HepG2 (cell line): Measurements from ENCODE around the gene EPHB4. TPM values are rescaled to one million over a fixed set of nuclear protein-coding genes. Genes with fewer than 3 reads are reported as not detected.

ENCODE experiments used
- CCAR2 ChIP-seq: fragments of 200-400 bp; formaldehyde crosslinking; optimal IDR thresholded peaks from 2 replicates; pipeline ENCODE3; 2018; ENCODE audit warnings: low read depth, mild to moderate bottlenecking, low read length, moderate library complexity
- DR1 ChIP-seq: sonication (generic); formaldehyde crosslinking; IDR thresholded peaks from 2 replicates; pipeline ENCODE4 v1.8.0; 2021; ENCODE audit warnings: mild to moderate bottlenecking, missing genetic modification reagents, inconsistent platforms
- FOXP4 ChIP-seq: sonication (generic); formaldehyde crosslinking; IDR thresholded peaks from 2 replicates; pipeline ENCODE4 v1.4.0; 2020; ENCODE audit warnings: missing genetic modification reagents
- GLMP ChIP-seq: sonication (generic); formaldehyde crosslinking; IDR thresholded peaks from 2 replicates; pipeline ENCODE4 v1.9.0; 2021; ENCODE audit warnings: missing genetic modification reagents, mild to moderate bottlenecking, borderline replicate concordance
- MXD3 ChIP-seq: IDR thresholded peaks from 2 replicates; pipeline ENCODE4 v1.6.1; 2016; ENCODE audit warnings: mild to moderate bottlenecking, missing biosample characterization, missing genetic modification reagents
- PCBP2 ChIP-seq: fragments of 200-400 bp; formaldehyde crosslinking; optimal IDR thresholded peaks from 2 replicates; pipeline ENCODE3; 2018; ENCODE audit warnings: low read length, low read depth; ENCODE audit not compliant: poor library complexity, severe bottlenecking
- PLSCR1 ChIP-seq: sonication (generic); formaldehyde crosslinking; IDR thresholded peaks from 2 replicates; pipeline ENCODE4 v1.5.0; 2020; ENCODE audit warnings: missing genetic modification reagents, mild to moderate bottlenecking, borderline replicate concordance
- POLR2G ChIP-seq: fragments of 200-400 bp; formaldehyde crosslinking; IDR thresholded peaks from 2 replicates; pipeline ENCODE4 v1.6.1; 2018; ENCODE audit warnings: mild to moderate bottlenecking, low read depth, low read length, moderate library complexity
- SAP130 ChIP-seq: IDR thresholded peaks from 2 replicates; pipeline ENCODE4 v1.6.1; 2016; ENCODE audit warnings: low read depth
- SOX5 ChIP-seq: IDR thresholded peaks from 2 replicates; pipeline ENCODE4 v1.6.1; 2016; ENCODE audit warnings: borderline replicate concordance
- TEAD3 ChIP-seq: optimal IDR thresholded peaks from 2 replicates; pipeline ENCODE3; 2016; ENCODE audit warnings: borderline replicate concordance
- ZBTB14 ChIP-seq: sonication (generic); formaldehyde crosslinking; IDR thresholded peaks from 2 replicates; pipeline ENCODE4 v1.4.0; 2020; ENCODE audit warnings: missing genetic modification reagents
- ZBTB7B ChIP-seq: sonication (generic); formaldehyde crosslinking; IDR thresholded peaks from 2 replicates; pipeline ENCODE4 v1.4.0; 2020; ENCODE audit warnings: missing genetic modification reagents
- ZFP41 ChIP-seq: sonication (generic); formaldehyde crosslinking; IDR thresholded peaks from 2 replicates; pipeline ENCODE4 v1.4.0; 2020; ENCODE audit warnings: mild to moderate bottlenecking, missing genetic modification reagents, borderline replicate concordance
- ZFP90 ChIP-seq: sonication (generic); formaldehyde crosslinking; IDR thresholded peaks from 2 replicates; pipeline ENCODE4 v1.8.0; 2022; ENCODE audit warnings: missing genetic modification reagents, mild to moderate bottlenecking, inconsistent platforms, borderline replicate concordance
- ZNF136 ChIP-seq: sonication (generic); formaldehyde crosslinking; IDR thresholded peaks from 2 replicates; pipeline ENCODE4 v1.8.1; 2022; ENCODE audit warnings: low read depth, mild to moderate bottlenecking, moderate library complexity, missing genetic modification reagents
- ZNF605 ChIP-seq: sonication (generic); formaldehyde crosslinking; IDR thresholded peaks from 2 replicates; pipeline ENCODE4 v1.8.0; 2022; ENCODE audit warnings: mild to moderate bottlenecking, missing genetic modification reagents
- ZSCAN29 ChIP-seq: sonication (generic); formaldehyde crosslinking; conservative IDR thresholded peaks from 2 replicates; pipeline ENCODE4 v1.4.0; 2020; ENCODE audit warnings: mild to moderate bottlenecking, missing genetic modification reagents
- polyA plus RNA-seq, 8 experiments: library from polyadenylated mRNA; depleted of rRNA in 3 of 8; stranded (reverse) in 7 of 8; unstranded in 1 of 8; fragments of >200 nt; fragmentation: Illumina TruSeq in 4 of 8; extraction: Trizol in 4 of 8; gene quantifications; 2 replicates each; pipeline versions ENCODE4 v1.2.1 to v1.2.3, GENCODE V29; 2011 to 2016; ENCODE audit warnings: low read depth in 4 of 8, missing spikeins in 1 of 8, mixed read lengths in 1 of 8; ENCODE audit not compliant: insufficient read depth in 1 of 8
- total RNA-seq, 5 experiments: library from RNA; depleted of rRNA; stranded (reverse); fragments of >200 nt; fragmentation: Illumina TruSeq; extraction: Trizol; gene quantifications; 2 replicates each; pipeline ENCODE4 v1.2.3, GENCODE V29; 2016; ENCODE audit warnings: low read depth in 1 of 5
- TF ChIP-seq, protein P1 (sequence below): sonication (generic); formaldehyde crosslinking; IDR thresholded peaks from 2 replicates; pipeline ENCODE4 v1.5.1; 2020; ENCODE audit warnings: missing genetic modification reagents, mild to moderate bottlenecking, borderline replicate concordance

EPHB4 gene
- total and polyA plus RNA-seq, 2 of the 13 experiments (the other 11 are each of a cell fraction or from before 2014, with no cell fraction given) = 61.4 to 69.6 TPM

DNA sequence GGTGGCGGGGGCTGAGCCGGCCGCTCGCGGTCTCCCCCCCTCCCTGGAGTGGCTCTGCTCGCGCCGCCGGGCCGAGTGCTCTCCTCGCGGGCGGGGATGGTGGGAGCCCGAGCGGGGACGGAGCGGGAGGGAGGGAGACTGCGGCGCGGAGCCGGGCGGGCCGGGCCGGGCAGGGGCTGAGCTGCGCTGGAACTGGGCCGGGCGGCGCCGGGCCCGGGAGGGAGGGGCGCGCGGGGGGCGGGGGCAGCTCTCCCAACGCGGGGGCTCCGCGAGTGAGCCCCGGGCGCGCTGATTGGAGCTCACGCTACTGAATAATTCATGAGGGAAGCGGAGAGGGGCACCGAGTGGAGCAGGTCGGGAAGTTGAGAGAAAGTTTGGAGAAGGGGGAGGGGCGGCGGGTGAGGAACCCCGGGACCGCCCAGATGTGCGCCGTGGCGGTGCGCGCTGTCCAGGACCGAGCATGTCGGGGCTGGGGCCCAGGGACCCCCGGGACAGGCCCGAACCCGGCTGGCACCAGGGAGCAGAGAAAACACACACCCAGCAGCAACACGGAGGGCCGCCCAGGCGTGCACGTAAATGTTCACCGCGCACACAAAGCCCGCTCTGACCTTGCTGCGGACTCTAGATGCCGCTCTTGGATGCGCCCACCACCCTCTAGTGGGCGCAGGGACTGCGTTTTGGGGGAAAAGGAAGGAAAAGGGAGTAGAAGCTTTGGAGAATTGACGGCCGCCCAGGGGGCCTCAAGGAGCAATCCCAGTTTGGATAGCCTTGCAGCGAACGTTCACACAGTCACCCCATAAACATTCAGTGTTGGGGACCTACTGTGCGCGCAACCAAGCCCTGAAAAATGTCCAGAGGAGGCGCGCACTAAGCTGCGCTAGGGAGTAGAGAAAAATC is at the start of gene EPHB4 (continued):
- TF ChIP-seq ZBTB7B (peak; percentile 98), TEAD3 (peak; percentile 63), PCBP2 (no peak), ZFP41 (CRISPR knock-in tag) (no peak; the same call in 1 of the 2 replicates), ZNF136 (CRISPR knock-in tag) (no peak), SAP130 (CRISPR knock-in tag) (peak; percentile 81), DR1 (CRISPR knock-in tag) (peak; percentile 65; the same call in 1 of the 2 replicates), CCAR2 (no peak), MXD3 (CRISPR knock-in tag) (peak; percentile 42; the same call in 1 of the 2 replicates), ZFP90 (CRISPR knock-in tag) (no peak; the same call in 1 of the 2 replicates), SOX5 (CRISPR knock-in tag) (peak; percentile 8; the same call in 1 of the 2 replicates), ZNF605 (CRISPR knock-in tag) (peak; percentile 78), ZBTB14 (CRISPR knock-in tag) (no peak), PLSCR1 (CRISPR knock-in tag) (no peak), GLMP (no peak), FOXP4 (peak; percentile 66), ZSCAN29 (CRISPR knock-in tag) (no peak), POLR2G (peak; percentile 77)
- TF ChIP-seq, protein P1, sequence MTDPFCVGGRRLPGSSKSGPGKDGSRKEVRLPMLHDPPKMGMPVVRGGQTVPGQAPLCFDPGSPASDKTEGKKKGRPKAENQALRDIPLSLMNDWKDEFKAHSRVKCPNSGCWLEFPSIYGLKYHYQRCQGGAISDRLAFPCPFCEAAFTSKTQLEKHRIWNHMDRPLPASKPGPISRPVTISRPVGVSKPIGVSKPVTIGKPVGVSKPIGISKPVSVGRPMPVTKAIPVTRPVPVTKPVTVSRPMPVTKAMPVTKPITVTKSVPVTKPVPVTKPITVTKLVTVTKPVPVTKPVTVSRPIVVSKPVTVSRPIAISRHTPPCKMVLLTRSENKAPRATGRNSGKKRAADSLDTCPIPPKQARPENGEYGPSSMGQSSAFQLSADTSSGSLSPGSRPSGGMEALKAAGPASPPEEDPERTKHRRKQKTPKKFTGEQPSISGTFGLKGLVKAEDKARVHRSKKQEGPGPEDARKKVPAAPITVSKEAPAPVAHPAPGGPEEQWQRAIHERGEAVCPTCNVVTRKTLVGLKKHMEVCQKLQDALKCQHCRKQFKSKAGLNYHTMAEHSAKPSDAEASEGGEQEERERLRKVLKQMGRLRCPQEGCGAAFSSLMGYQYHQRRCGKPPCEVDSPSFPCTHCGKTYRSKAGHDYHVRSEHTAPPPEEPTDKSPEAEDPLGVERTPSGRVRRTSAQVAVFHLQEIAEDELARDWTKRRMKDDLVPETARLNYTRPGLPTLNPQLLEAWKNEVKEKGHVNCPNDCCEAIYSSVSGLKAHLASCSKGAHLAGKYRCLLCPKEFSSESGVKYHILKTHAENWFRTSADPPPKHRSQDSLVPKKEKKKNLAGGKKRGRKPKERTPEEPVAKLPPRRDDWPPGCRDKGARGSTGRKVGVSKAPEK (CRISPR knock-in tag) = no peak
